GM19035 (cell line): ENCODE results near the gene LGALS9.

ENCODE experiments used
- ATAC-seq: cut with Tn5 transposase; IDR thresholded peaks from one replicate; pipeline ENCODE4 v1.9.1; 2021; ENCODE audit not compliant: unreplicated experiment

The LGALS9 gene

DNA sequence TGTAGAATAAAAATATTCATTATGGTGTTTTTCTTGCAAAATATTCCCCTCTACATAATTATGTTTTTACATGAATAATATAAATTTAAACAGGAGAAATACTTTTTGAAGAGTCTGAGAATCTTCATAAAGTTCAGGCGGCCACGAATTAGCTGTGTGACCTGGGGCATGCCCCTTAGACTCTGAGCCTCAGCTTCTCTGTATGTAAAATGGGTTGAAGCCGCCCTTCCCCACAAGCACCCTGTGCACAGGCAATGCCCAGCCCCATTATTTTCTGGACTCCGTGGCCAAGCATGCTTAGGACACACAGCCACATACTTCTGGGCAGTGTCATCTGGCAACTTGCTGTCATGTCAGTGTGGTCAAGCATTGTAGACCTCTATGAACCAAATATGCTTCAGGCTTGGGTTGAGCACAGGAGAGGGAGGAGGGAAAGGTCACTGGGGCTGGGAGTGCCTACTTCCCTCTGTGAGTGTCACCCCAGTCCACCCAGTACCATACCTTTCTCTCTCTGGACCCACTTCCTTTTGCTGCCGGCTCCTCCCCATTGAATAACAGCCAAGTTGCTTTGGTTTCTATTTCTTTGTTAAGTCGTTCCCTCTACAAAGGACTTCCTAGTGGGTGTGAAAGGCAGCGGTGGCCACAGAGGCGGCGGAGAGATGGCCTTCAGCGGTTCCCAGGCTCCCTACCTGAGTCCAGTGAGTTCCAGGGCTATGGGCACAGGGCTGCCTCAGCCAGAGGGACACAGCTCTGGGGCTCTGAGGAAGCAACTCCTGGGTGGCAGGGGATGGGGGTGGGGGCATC is at the start of gene LGALS9:
TSS of gene LGALS9 (plus strand) at position 582 of the 804 bp plus-strand sequence. CDS start at position 660, 78 bp downstream.
- ATAC-seq, result peak; percentile 60

- no peak for ATAC-seq
Observed at GRCh38 chr17:27582696-27583095, 48.3 kb upstream of the LGALS9 start.

DNA sequence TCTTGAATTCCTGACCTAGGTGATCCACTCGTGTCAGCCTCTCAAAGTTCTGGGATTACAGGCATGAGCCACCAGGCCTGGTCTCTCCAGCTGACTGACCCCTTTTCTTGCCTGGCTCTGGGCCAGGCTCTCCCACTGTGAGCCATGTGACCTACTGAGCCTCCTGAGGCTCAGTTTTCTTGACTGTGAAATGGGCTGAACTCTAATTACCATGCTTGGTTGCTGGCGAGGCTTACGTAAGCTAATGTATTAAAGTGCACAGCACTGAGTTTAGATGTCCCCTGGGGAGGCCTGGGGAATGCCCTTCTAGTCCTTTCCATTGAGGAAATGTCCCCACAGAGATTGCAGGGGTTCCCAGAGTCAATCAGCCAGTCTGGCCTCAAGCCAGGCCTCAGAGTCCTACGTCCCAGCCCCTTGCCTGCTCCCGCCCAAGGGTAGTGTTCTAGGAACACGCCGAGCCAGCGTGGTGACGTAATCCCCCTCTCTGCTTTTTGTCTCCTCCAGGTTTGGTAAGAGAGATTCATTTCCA is 45.8 kb upstream of the LGALS9 start:
- no peak for ATAC-seq

DNA sequence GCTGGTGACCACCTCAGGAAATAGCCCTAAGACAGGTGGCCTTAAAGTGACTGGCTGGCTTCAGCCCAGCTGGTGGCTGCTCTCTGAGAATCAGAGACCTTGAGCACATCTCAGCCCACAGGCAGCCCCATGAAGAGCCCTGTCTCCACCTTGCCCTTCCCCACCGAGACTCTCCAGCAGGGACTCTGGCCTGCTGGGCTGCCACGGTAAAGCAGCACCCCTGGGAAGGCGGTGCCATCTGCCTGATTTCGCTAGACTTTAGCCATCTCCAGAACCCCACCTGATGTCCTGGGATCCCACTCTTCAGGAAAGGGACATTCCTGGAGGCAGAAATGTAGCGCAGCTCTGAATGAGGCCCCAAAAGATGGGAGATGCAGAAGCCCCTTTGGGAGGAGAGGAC is 45.2 kb upstream of the LGALS9 start:
- ATAC-seq, result no peak

DNA sequence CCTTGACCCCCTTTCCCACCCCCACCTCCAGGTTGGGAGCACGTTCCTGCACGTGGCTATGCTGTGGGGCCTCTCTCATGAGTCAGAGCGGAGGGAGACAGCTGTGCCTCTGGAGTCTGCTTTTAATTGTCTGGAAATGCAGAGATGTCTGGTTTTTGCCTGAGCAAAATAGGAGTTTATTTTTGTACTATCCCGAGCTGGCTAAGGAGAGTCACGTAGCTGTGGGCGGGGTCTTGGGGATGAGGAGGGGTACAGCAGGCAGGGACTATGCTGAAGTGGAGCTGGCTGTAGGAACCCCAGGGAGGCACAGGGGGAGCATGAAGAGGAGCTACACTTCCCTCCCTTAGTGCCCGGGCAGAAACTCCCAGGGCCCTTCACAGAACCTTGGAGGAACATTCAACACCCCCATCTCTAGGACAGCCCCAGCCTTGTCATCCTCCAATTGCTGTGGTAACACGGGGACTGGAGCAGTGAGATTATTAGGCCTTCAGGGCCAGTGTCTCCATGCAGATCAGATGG is 44.7 kb upstream of the LGALS9 start:
- no peak for ATAC-seq

GRCh38 chr17:27588354-27588753 is 42.6 kb upstream of the LGALS9 start:
- ATAC-seq, result no peak

GRCh38 chr17:27590864-27591263 is 40.1 kb upstream of the LGALS9 start:
- no peak for ATAC-seq

- no peak for ATAC-seq
Observed at GRCh38 chr17:27591986-27592385, 39.0 kb upstream of the LGALS9 start.

GRCh38 chr17:27593232-27593856 is 37.6 kb upstream of the LGALS9 start:
- no peak for ATAC-seq

DNA sequence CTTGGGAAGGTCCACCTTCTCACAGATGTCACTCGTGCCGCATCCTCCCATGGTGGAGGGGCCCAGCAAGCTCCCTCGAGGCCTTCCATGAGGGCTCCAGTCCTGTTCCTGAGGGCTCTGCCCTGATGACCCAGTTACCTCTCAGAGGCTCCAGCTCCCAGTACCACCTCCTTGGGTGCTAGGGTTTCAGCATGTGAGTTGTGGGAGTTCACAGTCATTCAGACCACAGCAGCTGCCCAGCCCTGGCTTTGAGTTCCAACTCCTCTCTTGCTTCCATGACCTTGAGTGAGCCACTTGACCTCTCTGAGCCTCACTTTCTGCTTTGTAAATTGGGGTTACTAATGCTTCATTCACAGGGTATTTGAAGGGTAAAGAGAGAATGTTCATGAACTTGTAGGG is 37.1 kb upstream of the LGALS9 start:
- no peak for ATAC-seq

DNA sequence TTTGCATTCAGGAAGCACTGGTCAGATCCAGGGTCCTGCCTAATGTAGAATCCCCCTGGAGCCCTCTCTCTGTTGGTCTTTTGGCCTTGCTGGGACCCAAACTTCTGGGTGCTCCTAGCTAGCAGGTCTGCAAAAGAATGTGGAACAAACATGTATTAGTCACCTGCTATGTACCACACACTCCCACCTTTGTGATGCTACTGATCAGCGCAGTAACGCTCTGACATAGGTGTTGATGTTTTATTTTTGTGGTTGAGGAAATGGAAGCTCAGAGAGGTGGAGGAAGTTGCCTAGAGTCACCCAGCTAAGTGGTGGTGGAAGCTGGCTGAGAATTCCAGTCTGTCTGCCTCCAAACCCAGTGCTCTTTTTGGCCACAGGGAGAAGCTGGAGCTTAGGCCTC is 35.8 kb upstream of the LGALS9 start:
- ATAC-seq, result no peak

DNA sequence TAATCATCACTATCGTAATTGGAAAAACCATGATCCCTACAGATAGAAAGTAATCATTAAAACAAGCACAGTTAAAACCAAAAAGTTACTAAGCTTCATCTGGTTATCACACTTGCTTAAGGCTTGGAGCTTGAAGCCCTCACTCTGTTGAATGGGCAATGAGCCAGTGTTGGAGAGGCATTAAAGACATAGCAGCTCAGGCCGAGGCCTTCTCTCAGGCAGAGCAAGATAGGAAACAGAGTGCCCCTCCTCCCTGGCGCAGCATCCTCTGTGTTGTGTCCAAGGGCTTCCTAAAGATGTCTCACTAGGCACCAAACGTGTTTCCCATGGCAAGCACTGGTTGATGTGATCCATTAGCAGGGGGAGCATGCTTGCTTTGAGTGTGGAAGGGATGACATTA is 34.9 kb upstream of the LGALS9 start:
- ATAC-seq, result no peak

- no peak for ATAC-seq
Observed at GRCh38 chr17:27596566-27597187, 34.3 kb upstream of the LGALS9 start.

DNA sequence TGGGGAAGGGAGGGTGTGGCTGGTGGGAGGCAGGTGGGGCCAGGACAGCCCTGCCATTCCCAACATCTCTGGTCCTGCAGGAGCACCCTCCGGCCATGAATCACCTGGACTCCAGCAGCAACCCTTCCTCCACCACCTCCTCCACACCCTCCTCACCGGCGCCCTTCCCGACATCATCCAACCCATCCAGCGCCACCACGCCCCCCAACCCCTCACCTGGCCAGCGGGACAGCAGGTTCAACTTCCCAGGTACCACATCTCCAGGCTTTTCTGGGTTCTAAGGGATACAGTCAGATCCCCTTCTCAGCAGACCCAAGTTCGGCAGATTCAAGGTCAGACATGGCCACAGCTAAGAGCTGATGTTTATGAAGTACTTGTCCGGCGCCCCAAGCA is 33.8 kb upstream of the LGALS9 start:
- no peak for ATAC-seq

GRCh38 chr17:27597783-27598320 is 33.1 kb upstream of the LGALS9 start:
- no peak for ATAC-seq

DNA sequence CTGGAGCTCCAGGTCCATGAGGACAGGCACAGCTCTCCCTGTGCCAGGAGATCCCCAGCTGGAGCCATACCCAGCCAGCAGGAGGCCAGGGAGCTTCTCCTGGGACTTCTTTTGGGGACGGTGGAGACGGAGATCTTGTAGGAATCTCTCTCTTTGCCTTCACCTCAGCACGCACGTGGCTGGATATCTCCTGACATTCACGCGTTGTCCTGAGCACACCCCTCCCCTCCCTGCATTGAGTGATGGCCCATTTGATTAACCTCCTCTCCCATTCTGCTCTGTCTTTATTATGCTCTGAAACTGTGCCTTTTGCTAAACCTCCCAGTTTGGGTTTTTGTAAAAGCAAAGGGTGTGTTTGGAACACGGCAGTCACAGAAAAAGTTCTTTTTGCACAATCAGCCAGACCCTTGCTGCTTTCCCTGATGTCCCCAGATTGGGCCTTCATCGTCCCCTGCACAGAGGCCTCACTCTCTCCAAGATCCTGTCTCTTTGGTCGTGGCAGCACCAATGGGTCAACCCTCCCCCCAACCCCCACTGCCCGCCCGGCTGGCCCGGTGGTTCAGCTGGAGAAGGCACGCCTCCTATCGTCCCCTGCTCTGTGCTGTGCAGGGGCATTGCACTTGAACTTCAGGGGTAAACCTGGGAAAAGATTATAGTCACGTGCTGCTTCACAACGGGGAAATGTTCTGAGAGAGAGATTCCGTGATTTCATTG is 32.5 kb upstream of the LGALS9 start:
- ATAC-seq, result no peak

DNA sequence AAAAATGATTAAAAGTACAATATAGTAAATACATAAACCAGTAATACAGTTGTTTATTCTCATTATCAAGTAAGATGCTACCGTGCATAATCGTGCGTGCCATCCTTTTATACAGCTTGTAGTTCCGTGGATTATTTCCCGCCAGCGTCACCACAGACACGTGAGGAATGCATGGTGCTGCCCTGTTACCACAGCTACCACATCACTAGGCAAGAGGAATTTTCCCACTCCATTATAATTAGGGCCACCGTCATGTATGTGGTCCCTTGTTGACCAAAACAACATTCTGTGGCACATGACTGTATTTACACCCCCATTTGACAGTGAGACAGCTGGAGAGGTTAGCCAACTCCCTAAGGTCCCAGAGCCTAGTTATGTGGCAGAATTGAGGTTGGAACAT is 30.5 kb upstream of the LGALS9 start:
- ATAC-seq, result no peak

GRCh38 chr17:27601069-27601974 is 29.7 kb upstream of the LGALS9 start:
- ATAC-seq, result no peak

DNA sequence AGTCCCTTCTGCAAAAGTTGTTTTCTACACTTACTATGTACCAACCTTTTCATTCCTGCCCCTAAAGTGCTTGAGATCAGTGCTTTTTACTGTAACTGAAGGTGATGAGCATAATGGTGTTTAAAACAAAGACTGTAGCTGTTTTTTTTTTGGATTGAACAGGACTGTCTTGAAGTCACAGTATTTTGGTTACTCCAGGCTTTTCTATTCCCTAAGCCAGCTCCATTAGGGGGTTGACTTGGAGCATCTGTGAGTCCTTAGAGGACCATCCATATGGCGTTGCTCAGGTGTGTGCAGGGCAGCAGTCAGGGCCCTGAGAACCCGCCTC is 29.0 kb upstream of the LGALS9 start:
- no peak for ATAC-seq
